ENCODE measurements around the gene OXCT1.
"Not testable (repeated sequence)": the region's sequence is repeated elsewhere in the genome, so short reads cannot be mapped to it uniquely, and the experiment has no call there.

Gene OXCT1

GRCh38 chr5:41742608-41743007 lies 127.6 kb downstream of the OXCT1 start:
- CTCF ChIA-PET; H3K9me3 ChIP-seq (ENCODE audit: control insufficient read depth, insufficient read depth, low read depth, low read length); H3K36me3 ChIP-seq (ENCODE audit: control insufficient read depth in 2 of 2, insufficient read depth in 1 of 2, low read length in 2 of 2); H3K4me3 ChIP-seq (ENCODE audit: low read depth, low read length); H3K4me1 ChIP-seq (ENCODE audit: control insufficient read depth, insufficient read depth, low read length); POLR2A ChIA-PET; H3K27ac ChIP-seq (ENCODE audit: extremely low read depth, low read depth, low read length): not testable (repeated sequence)
- TF ChIP-seq ZNF580 (tag by site-specific recombination; IDR thresholded peaks at IDR 0.05) (peak; percentile 60; the same call in 1 of the 2 replicates), ZNF146 (tag by site-specific recombination; IDR thresholded peaks at IDR 0.05) (peak; percentile 97)

- no peaks in the 10 kb centered on the region for H3K4me1 ChIP-seq (ENCODE audit: control insufficient read depth, insufficient read depth, low read length)
- no peak overlapping the region for H3K4me3 ChIP-seq (ENCODE audit: low read depth, low read length)
- no peak overlapping the region for H3K27ac ChIP-seq (ENCODE audit: extremely low read depth, low read depth, low read length)
- POLR2A ChIA-PET, result no interaction called here
- H3K36me3 ChIP-seq (ENCODE audit: control insufficient read depth in 2 of 2, insufficient read depth in 1 of 2, low read length in 2 of 2), result peaks cover 0 to 19% of the 10 kb centered on the region in 2 experiments; a peak in 2 of 3 replicates
- no peaks in the 10 kb centered on the region for H3K9me3 ChIP-seq (ENCODE audit: control insufficient read depth, insufficient read depth, low read depth, low read length)
- TF ChIP-seq ZNF510 (tag by site-specific recombination; IDR thresholded peaks at IDR 0.05; ENCODE audit: insufficient replicate concordance) (no peak), ZNF513 (tag by site-specific recombination; IDR thresholded peaks at IDR 0.05) (no peak), TCF7L2 (IDR thresholded peaks at IDR 0.05; ENCODE audit: borderline replicate concordance, low read depth, low read length) (no peak), ZNF362 (tag by site-specific recombination; IDR thresholded peaks at IDR 0.05) (no peak), REST (tag by site-specific recombination; IDR thresholded peaks at IDR 0.05) (no peak), MEIS1 (CRISPR knock-in tag; IDR thresholded peaks at IDR 0.05; ENCODE audit: borderline replicate concordance) (no peak), GLI4 (tag by site-specific recombination; IDR thresholded peaks at IDR 0.05) (no peak), ZNF10 (tag by site-specific recombination; IDR thresholded peaks at IDR 0.05) (no peak), GLIS2 (tag by site-specific recombination; IDR thresholded peaks at IDR 0.05) (no peak), ZNF433 (tag by site-specific recombination; IDR thresholded peaks at IDR 0.05; ENCODE audit: low read depth) (no peak), ZNF394 (tag by site-specific recombination; IDR thresholded peaks at IDR 0.05; ENCODE audit: borderline replicate concordance) (no peak), ZNF544 (tag by site-specific recombination; IDR thresholded peaks at IDR 0.05) (no peak), ZNF768 (tag by site-specific recombination; IDR thresholded peaks at IDR 0.05) (no peak), ZNF148 (tag by site-specific recombination; IDR thresholded peaks at IDR 0.05; ENCODE audit: borderline replicate concordance) (no peak), ZBTB11 (tag by site-specific recombination; conservative IDR thresholded peaks at IDR 0.05; ENCODE audit: low read depth) (no peak), SALL2 (tag by site-specific recombination; IDR thresholded peaks at IDR 0.05; ENCODE audit: borderline replicate concordance) (no peak), ZNF837 (tag by site-specific recombination; IDR thresholded peaks at IDR 0.05) (no peak)
- CTCF ChIA-PET, result no interaction called here
Observed at GRCh38 chr5:41738710-41739354, 131.4 kb downstream of the OXCT1 start.

Data from HEK293 (cell line).